ENCODE data around the gene NFAM1.

DNA sequence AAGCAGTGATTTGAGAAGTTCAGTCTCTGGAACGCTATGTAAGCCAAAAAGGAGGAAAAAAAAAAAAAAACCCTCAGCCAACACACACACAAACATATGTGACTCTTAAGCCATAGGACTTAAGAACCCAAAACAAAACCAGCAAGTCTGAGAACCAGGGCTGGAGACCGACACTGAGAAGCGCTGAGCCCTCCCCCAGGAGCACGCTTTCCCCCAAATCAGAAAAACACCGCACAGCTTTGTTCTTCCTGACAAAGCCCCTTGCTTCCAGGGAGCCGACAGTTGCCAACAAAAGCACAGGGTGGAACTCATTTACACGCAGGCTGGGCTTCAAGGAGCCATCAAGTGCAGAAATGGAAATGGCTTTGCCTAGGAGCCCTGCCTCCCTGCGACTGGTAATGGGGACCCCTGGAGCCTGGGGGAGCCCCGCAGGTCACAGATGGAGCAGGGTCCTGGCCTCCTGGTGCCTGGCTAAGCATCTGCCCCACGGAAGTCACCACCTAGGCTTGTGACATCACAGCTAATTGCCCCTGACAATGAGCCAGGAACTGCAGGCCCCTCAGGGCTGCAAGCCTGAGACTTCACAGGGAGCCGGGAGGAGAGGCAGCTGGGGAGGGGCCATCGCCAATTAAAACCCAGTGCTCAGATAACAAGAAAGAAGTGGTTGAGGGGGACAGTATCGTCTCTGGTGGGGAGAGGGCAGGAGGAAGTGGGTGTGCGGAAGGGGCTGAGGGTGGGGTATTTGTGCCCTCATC lies 66.9 kb downstream of the NFAM1 start:
- TF ChIP-seq, protein P1, sequence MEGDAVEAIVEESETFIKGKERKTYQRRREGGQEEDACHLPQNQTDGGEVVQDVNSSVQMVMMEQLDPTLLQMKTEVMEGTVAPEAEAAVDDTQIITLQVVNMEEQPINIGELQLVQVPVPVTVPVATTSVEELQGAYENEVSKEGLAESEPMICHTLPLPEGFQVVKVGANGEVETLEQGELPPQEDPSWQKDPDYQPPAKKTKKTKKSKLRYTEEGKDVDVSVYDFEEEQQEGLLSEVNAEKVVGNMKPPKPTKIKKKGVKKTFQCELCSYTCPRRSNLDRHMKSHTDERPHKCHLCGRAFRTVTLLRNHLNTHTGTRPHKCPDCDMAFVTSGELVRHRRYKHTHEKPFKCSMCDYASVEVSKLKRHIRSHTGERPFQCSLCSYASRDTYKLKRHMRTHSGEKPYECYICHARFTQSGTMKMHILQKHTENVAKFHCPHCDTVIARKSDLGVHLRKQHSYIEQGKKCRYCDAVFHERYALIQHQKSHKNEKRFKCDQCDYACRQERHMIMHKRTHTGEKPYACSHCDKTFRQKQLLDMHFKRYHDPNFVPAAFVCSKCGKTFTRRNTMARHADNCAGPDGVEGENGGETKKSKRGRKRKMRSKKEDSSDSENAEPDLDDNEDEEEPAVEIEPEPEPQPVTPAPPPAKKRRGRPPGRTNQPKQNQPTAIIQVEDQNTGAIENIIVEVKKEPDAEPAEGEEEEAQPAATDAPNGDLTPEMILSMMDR (IDR thresholded peaks at IDR 0.05), result no peak
- TF ChIP-seq POLR2A (IDR thresholded peaks at IDR 0.05), result no peak
- TF ChIP-seq EP300 (IDR thresholded peaks at IDR 0.05), result no peak
